ENCODE measurements around the gene CREB5. TPM values are rescaled to one million over a fixed set of nuclear protein-coding genes. Genes with fewer than 3 reads are reported as not detected.

CREB5 gene
- total and polyA plus RNA-seq, 2 donors (not counting 3 experiments of a cell fraction or from before 2014, with no cell fraction given): 19.6 to 28.4 TPM

DNA sequence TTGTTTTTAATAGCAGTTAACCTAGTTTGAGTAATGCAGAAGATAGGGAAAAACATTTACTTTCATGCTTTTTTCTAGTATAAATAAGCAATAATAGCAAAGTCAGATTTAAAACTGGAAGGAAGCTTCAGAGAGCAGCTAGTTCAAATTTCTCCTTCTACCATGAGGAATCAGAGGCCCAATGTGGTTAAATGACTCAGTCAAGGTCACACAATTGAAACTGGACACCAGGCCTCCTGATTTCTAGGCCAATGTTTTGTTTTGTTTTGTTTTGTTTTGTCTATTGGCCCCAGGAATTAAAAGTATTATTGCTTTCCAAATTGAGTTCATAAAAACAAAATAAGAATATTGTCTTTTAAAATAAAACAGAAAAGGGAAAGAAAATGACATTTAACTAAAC, 423.5 kb downstream of the CREB5 start:
- no TSS peak for BruUV-seq (replicated peaks)
- intact Hi-C loops (cut with micrococcal nuclease): no loop called here
- POLR2A ChIA-PET: no interaction called here

More for the DNA sequence above, 423.5 kb downstream of the CREB5 start:
- Histone ChIP-seq H3K36me3 (ENCODE audit: control insufficient read depth in 2 of 2, extremely low read depth in 1 of 2, insufficient read depth in 2 of 2, low read length in 2 of 2) (no peaks in the 10 kb centered on the region), H2AFZ (ENCODE audit: low read depth, low read length) (no peak overlapping the region), H3K27ac (ENCODE audit: insufficient read depth, low read depth, low read length) (no peak overlapping the region), H3K79me2 (ENCODE audit: control insufficient read depth, insufficient read depth, low read length) (no peaks in the 10 kb centered on the region), H3K4me3 (replicated peaks in 1 of 3; ENCODE audit: insufficient read depth in 1 of 3, low read depth in 1 of 3, low read length in 3 of 3) (no peak overlapping the region), H3K4me2 (ENCODE audit: insufficient read depth, low read length) (no peak overlapping the region), H3K27me3 (ENCODE audit: control insufficient read depth in 2 of 2, insufficient read depth in 2 of 2, low read length in 2 of 2) (peaks cover 0 to 4% of the 10 kb centered on the region in 2 experiments), H3K4me1 (ENCODE audit: control insufficient read depth, extremely low read depth, insufficient read depth, low read length) (no peaks in the 10 kb centered on the region), H3K9ac (replicated peaks; ENCODE audit: extremely low read depth, insufficient read depth, low read length) (no peak overlapping the region), H4K20me1 (replicated peaks; ENCODE audit: control insufficient read depth, extremely low read depth, insufficient read depth, low read length) (no peaks in the 10 kb centered on the region), H3K9me1 (replicated peaks; ENCODE audit: control insufficient read depth, extremely low read depth, insufficient read depth, low read length) (no peaks in the 10 kb centered on the region), H3K9me3 (replicated peaks; ENCODE audit: control insufficient read depth, insufficient read depth, low read length) (no peaks in the 10 kb centered on the region)
- DNase-seq (ENCODE audit: low read depth, low spot score): no peak
- TF ChIP-seq POLR2AphosphoS5 (IDR thresholded peaks at IDR 0.05; ENCODE audit: insufficient read depth, low read depth, low read length) (no peak), JUN (IDR thresholded peaks at IDR 0.05; ENCODE audit: borderline replicate concordance, insufficient read depth, insufficient read length, low read depth) (no peak), EZH2 (IDR thresholded peaks at IDR 0.05; ENCODE audit: borderline replicate concordance, low read depth, low read length, severe bottlenecking) (no peak), FOS (IDR thresholded peaks at IDR 0.05; ENCODE audit: borderline replicate concordance, insufficient read depth, low read length) (no peak), GATA2 (IDR thresholded peaks at IDR 0.05; ENCODE audit: insufficient read depth, insufficient read length, low read depth, low read length) (no peak), MYC (IDR thresholded peaks at IDR 0.05; ENCODE audit: low read depth, low read length) (no peak), POLR2A (IDR thresholded peaks at IDR 0.05; ENCODE audit: low read depth, low read length) (no peak)
- TF ChIP-seq, protein P1, sequence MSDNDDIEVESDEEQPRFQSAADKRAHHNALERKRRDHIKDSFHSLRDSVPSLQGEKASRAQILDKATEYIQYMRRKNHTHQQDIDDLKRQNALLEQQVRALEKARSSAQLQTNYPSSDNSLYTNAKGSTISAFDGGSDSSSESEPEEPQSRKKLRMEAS (IDR thresholded peaks at IDR 0.05; ENCODE audit: insufficient read depth, insufficient read length): no peak
- TF ChIP-seq, protein P2, sequence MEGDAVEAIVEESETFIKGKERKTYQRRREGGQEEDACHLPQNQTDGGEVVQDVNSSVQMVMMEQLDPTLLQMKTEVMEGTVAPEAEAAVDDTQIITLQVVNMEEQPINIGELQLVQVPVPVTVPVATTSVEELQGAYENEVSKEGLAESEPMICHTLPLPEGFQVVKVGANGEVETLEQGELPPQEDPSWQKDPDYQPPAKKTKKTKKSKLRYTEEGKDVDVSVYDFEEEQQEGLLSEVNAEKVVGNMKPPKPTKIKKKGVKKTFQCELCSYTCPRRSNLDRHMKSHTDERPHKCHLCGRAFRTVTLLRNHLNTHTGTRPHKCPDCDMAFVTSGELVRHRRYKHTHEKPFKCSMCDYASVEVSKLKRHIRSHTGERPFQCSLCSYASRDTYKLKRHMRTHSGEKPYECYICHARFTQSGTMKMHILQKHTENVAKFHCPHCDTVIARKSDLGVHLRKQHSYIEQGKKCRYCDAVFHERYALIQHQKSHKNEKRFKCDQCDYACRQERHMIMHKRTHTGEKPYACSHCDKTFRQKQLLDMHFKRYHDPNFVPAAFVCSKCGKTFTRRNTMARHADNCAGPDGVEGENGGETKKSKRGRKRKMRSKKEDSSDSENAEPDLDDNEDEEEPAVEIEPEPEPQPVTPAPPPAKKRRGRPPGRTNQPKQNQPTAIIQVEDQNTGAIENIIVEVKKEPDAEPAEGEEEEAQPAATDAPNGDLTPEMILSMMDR (IDR thresholded peaks at IDR 0.05; ENCODE audit: extremely low read depth in 1 of 2, insufficient read depth in 1 of 2, low read depth in 1 of 2, low read length in 2 of 2): no peak
- dilution Hi-C loops (cut with MboI; ENCODE audit: extremely low pct_ligation_motif_present, low sequenced_read_pairs): no loop called here
- FAIRE-seq: no peak
- CTCF ChIA-PET: interaction anchor here (1.0 to 2.2 kb wide), 3 partner anchors 11 to 221 kb away, joined by 3 to 7 read pairs (median 3); no protein-coding TSS in a partner anchor

Measured in endothelial cell of umbilical vein (primary cell).